ENCODE data around the gene RIPK4.

RIPK4 gene

DNA sequence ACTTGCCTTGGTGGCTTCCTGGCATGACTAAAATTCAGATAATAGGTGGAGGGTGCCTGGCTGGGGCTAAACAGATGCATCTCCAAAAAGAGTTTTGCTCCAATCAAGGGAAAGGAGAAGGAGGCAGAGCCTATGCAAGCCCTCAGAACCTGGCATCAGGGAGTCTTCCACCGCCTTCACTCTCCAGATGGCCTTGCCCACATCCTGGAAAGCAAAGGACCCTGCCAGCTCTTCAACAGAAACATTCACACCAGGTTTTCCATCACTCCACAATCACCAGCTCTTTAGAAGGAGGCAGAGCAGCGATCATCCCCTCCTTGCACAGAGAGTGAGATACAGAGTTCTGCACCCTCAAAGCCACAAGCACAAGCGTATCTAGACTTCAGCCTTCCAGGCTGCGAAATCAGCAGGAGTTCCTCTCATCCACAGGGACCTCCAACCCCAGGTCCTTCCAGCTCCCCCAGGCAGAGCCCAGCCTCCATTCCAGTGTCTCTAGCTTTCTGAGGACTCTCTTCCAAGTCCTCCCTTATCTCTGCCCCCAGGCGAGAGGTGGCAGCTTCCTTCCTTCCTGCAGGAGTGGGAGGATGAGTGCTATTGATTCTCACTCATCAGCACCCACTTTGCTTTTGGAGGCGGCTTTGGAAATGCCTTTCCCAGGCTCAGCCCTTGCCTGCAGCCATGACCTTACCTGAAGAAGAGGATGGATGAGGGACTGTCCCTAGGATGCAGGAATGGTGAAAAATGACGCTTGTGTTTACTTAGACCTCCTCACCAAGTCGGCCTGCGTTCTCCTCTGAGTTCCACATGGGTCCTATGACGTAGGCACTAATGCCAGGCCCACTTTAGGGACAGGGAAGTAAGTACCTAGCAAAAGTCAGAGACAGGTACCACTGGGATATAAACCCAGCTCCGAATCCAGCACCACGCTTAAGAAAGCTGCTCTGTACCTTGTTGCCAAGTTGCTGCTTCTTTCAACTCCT lies 75.4 kb downstream of the RIPK4 start:
- no peak for DNase-seq (ENCODE audit: low spot score)
